Left ventricle myocardium inferior (tissue), 1 donor: Measurements from ENCODE around the gene CYP2A7. TPM values are rescaled to one million over a fixed set of nuclear protein-coding genes. Genes with fewer than 3 reads are reported as not detected.
"Not testable (repeated sequence)": the region's sequence is repeated elsewhere in the genome, so short reads cannot be mapped to it uniquely, and the experiment has no call there.

ENCODE experiments used
- DNase-seq: peaks from one replicate; pipeline ENCODE4 v3.0.0-alpha.2; 2020
- H3K27ac ChIP-seq: fragments of 200-600 bp; replicated peaks from 2 replicates; pipeline ENCODE4 v1.8.0; 2021
- H3K27me3 ChIP-seq: fragments of 200-600 bp; 2 replicates; pipeline ENCODE4 v1.8.0; 2021; ENCODE audit warnings: low read depth
- H3K36me3 ChIP-seq: fragments of 200-600 bp; 2 replicates; pipeline ENCODE4 v1.8.0; 2021
- H3K4me1 ChIP-seq: fragments of 200-600 bp; 2 replicates; pipeline ENCODE4 v1.8.0; 2021
- H3K4me3 ChIP-seq: fragments of 200-600 bp; 2 replicates; pipeline ENCODE4 v1.8.0; 2021; ENCODE audit warnings: mild to moderate bottlenecking, moderate library complexity
- H3K9me3 ChIP-seq: fragments of 200-600 bp; replicated peaks from 2 replicates; pipeline ENCODE4 v1.8.0; 2021
- CTCF ChIP-seq: fragments of 200-600 bp; IDR thresholded peaks from 2 replicates; pipeline ENCODE4 v1.8.0; 2021; ENCODE audit warnings: antibody characterized with exemption, mild to moderate bottlenecking, borderline replicate concordance
- intact Hi-C: fragments of 100-400 bp; cut with micrococcal nuclease; formaldehyde crosslinking; loops from one replicate; pipeline ENCODE4 v1.11.0; 2022
- total RNA-seq: library from RNA; stranded (reverse); fragmentation: NEBNext Ultra II Directional; extraction: Animal tissue kit (Norgen Biotek cat#: 25700); gene quantifications from one replicate; pipeline ENCODE4 v1.2.1, GENCODE V29; 2021
- donor health status: DM: no; HTN: yes; CAD: no; lungs with severe emphysema.

Gene CYP2A7
- total RNA-seq, 1 donor from 2014 or later = not detected

GRCh38 chr19:40921005-40921897, 39.2 kb upstream of the CYP2A7 start:
- Histone ChIP-seq H3K36me3 (no peaks in the 10 kb centered on the region), H3K27ac (no peak overlapping the region), H3K27me3 (peaks cover 48% of the 10 kb centered on the region), H3K4me1 (no peaks in the 10 kb centered on the region), H3K4me3 (no peak overlapping the region), H3K9me3 (peaks cover 43% of the 10 kb centered on the region)
- intact Hi-C loops = no loop called here
- TF ChIP-seq CTCF = no peak
- DNase-seq = no peak

DNA sequence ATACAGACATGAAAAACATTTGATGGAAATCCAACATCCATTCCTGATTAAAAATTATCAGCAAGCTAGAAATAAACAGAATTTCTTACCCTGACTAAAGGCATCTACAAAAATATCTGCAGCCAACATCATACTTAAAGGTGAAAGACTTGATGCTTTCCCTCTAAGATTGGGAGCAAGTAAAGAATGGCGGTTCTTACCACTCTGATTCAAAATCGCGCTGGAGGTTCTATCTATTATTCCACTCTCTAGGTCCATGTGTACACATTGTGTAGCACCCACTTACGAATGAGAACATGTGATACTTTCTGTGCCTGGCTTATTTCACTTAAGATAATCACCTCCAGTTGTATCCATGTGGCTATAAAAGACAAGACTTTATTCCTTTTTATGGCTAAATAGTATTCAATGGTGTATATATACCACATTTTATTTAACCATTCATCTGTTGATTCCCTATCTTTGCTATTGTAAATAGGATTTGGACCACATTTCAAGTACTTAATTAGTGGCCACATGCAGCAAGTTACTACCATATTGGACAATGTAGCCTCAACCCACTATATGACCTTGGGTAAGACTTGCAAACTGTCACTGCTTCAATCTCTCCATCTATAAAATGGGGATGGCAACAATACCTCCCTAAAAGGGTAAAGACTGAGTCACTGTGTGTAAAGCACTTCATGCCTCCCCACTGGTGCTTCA, 38.4 kb upstream of the CYP2A7 start:
- no peaks in the 10 kb centered on the region for H3K36me3 ChIP-seq
- no peaks in the 10 kb centered on the region for H3K4me1 ChIP-seq
- H3K9me3 ChIP-seq = peaks cover 43% of the 10 kb centered on the region
- no peak for TF ChIP-seq CTCF
- no peak overlapping the region for H3K4me3 ChIP-seq
- peaks cover 42% of the 10 kb centered on the region for H3K27me3 ChIP-seq
- intact Hi-C loops = no loop called here
- DNase-seq = no peak
- no peak overlapping the region for H3K27ac ChIP-seq

- H3K27ac ChIP-seq, H3K4me1 ChIP-seq, H3K4me3 ChIP-seq, H3K36me3 ChIP-seq, DNase-seq, intact Hi-C loops: not testable (repeated sequence)
- Histone ChIP-seq H3K9me3 (peaks cover 45% of the 10 kb centered on the region), H3K27me3 (peaks cover 37% of the 10 kb centered on the region)
Measured at GRCh38 chr19:40919530-40920299, 37.7 kb upstream of the CYP2A7 start.

DNA sequence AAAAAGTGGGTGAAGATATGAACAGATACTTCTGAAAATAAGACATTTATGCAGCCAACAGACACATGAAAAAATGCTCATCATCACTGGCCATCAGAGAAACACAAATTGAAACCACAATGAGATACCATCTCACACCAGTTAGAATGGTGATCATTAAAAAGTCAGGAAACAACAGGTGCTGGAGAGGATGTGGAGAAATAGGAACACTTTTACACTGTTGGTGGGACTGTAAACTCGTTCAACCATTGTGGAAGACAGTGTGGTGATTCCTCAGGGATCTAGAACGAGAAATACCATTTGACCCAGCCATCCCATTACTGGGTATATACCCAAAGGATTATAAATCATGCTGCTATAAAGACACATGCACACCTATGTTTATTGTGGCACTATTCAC, 36.3 kb upstream of the CYP2A7 start:
- H3K4me3 ChIP-seq, intact Hi-C loops, DNase-seq, H3K4me1 ChIP-seq, H3K36me3 ChIP-seq, H3K27ac ChIP-seq: not testable (repeated sequence)
- Histone ChIP-seq H3K27me3 (peaks cover 24% of the 10 kb centered on the region), H3K9me3 (peaks cover 58% of the 10 kb centered on the region)

DNA sequence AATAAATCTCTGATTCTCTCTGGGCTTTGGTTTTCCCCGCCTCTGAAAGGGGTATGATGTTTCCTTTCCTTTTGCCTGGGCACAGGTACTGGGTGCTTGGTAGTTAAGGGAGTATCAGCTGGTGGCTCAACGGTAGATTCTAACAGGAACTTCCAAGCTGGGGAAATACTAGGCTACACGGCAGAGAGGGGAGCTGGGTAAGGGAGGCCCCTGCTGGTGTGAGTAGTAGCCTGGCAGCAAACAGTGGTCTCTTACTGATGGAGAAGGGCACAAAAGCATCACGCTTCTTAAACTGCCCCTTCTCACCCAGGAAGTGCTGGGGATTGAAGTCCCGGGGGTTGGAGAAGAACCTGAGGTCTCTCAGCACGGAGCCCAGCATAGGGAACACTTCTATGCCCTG, 26.9 kb upstream of the CYP2A7 start:
- no peak overlapping the region for H3K4me3 ChIP-seq
- DNase-seq = no peak
- H3K27me3 ChIP-seq = peaks cover 63% of the 10 kb centered on the region
- intact Hi-C loops = no loop called here
- no peak for TF ChIP-seq CTCF
- H3K36me3 ChIP-seq = no peaks in the 10 kb centered on the region
- H3K9me3 ChIP-seq = peaks cover 9% of the 10 kb centered on the region
- no peaks in the 10 kb centered on the region for H3K4me1 ChIP-seq
- H3K27ac ChIP-seq = no peak overlapping the region

GRCh38 chr19:40907968-40908735, 26.1 kb upstream of the CYP2A7 start:
- Histone ChIP-seq H3K36me3 (no peaks in the 10 kb centered on the region), H3K27me3 (peaks cover 69% of the 10 kb centered on the region), H3K4me3 (no peak overlapping the region), H3K9me3 (peaks cover under 1% of the 10 kb centered on the region), H3K27ac (no peak overlapping the region), H3K4me1 (no peaks in the 10 kb centered on the region)
- intact Hi-C loops = no loop called here
- no peak for TF ChIP-seq CTCF
- DNase-seq = no peak
